HG03439 (cell line): ENCODE data around the gene ZCCHC24.
"Not testable (repeated sequence)": the region's sequence is repeated elsewhere in the genome, so short reads cannot be mapped to it uniquely, and the experiment has no call there.

Source experiments
- ATAC-seq: cut with Tn5 transposase; IDR thresholded peaks from one replicate; pipeline ENCODE4 v1.9.1; 2021; ENCODE audit warnings: mild to moderate bottlenecking, moderate library complexity; ENCODE audit not compliant: unreplicated experiment

Gene ZCCHC24

DNA sequence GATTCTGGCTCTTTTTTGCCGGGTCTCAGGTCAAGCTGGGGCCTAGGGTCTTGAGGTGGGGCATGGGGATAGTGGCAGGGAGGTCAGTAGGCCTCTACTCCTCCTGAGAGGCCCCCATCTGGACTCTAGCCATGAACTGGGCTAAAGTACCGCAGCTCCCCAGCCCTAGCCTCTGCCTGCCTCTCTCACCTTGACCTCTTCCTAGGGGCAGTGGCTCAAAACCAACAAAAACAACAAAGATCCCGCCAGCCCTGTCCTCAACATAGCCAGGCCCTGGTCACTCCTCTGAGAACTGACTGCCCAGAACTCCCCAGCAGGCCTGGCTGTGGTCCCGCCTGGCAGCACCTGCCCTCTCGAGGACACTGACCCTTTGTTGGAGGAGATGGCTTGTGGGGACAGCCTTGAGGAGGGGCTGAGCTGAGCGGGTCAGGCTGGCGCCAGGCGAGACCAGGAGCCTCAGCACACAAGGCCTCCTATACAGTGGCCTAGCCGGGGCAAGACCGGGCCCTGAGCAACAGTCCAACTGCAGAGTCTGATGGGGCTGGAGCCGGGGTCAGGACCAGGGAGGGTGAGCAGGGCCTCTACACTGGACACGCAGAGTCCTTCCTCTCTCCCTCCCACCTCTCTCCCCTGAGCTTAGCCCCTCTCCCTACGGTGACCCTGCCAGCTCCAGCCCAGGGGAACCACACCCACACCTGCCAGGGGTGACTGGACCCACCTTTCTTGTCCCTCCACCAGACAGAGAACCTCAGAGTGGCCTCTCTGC is 109.8 kb downstream of the ZCCHC24 start:
- no peak for ATAC-seq

DNA sequence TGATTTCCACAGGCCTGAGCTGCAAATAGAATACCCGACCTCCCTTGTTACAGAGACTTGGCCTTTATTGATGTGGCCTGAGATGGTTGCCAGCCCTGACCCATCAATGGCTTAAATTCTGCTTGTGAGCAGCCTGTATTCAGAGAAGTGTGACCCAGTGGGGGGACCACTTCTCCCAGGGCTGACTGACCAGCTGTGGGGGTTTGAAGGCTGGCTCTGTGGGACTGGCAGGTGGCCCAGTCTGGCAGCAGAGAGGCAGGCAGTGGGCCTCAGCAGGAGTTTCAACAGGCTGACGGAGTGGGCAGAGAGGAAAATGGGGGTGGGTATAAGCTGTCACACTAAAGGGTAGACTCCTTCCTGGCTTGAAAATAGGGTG is 110.3 kb downstream of the ZCCHC24 start:
- no peak for ATAC-seq

DNA sequence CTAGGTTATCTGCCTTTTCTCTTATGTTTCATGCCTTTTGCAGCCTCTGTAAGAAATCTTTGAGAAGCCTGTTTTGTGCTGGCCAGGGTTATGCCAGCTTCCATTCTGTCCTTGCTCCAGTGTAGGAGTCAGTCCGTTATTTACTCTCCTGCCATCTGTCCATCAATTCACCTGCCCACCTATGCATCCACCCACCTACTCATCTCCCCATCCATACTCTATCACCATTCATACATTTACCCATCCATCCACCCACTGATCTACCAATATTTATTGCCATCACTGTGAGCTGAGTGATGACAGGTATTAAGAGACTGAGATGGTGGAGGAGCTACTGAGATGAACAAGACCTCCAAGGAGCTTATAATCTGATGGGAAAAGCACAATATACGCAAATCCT is 110.9 kb downstream of the ZCCHC24 start:
- ATAC-seq = no peak

DNA sequence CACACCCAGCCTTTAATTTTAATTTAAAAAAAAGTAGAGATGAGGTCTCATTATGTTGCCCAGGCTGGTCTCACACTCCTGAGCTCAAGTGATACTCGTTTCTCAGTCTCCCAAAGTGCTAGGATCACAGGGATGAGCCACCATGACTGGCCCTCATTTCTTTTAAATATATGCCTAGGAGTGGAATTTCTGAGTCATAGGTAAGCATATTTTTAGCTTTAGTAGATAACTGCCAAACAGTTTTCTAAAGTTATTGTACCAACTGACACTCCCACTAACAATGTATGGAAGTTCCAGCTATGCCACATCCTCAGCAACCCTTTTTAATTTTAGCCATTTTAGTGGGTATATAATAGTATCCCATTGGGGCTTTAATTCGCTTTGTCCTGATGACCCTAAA is 111.9 kb downstream of the ZCCHC24 start:
- ATAC-seq = no peak

DNA sequence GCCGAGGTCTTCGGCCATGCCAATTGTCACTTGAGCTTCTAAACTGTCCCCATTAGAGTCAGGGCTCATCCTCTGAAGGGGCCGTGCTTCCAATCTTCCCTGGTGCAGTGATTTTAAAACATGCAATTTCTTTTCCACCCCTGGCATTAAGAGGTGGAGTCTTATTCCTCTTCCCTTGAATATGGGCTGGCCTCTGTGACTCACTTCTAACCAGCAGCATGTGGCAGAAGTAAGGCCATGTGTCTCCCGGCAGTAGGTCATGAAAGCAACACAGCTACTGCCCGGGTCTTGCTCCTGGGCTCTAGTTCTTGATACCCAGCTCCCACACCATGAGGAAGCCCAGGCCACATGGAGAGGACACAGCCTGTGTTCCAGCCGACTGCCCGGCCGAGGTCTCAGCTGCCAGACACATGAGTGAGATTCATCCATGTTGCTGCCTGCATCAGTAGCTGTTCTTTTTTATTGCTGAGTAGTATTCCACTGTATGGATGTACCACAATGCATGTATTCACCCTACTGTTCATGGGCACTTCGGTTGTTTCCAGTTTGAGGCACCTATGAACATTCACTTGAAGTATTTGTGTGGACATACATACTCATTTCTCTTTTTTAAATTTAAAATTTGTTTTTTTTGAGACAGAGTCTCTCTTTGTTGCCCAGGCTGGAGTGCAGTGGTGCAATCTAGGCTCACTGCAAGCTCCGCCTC is 112.7 kb downstream of the ZCCHC24 start:
- ATAC-seq = not testable (repeated sequence)
